ENCODE data around the gene GPI. TPM values are rescaled to one million over a fixed set of nuclear protein-coding genes. Genes with fewer than 3 reads are reported as not detected.

GPI gene
- total and polyA plus RNA-seq, 2 of the 8 experiments (the other 6 are each of a cell fraction or from before 2014, with no cell fraction given): 171 to 360 TPM

GRCh38 chr19:34448191-34448590, 83.2 kb downstream of the GPI start:
- Histone ChIP-seq H2BK15ac (ENCODE audit: low read length) (no peak overlapping the region), H3K9ac (replicated peaks in 1 of 4; ENCODE audit: extremely low read depth in 1 of 4, low read depth in 3 of 4, low read length in 3 of 4) (no peak overlapping the region), H3K23me2 (ENCODE audit: low read depth, low read length) (no peaks in the 10 kb centered on the region), H3K23ac (ENCODE audit: insufficient read length) (no peak overlapping the region), H3K4me1 (replicated peaks in 1 of 4; ENCODE audit: control insufficient read depth in 3 of 4, insufficient read depth in 4 of 4, low read length in 3 of 4) (no peaks in the 10 kb centered on the region), H3K56ac (replicated peaks; ENCODE audit: insufficient read length, low read depth, low read length) (no peak overlapping the region), H4K8ac (ENCODE audit: extremely low read depth, insufficient read depth, low read length) (no peak overlapping the region), H2BK5ac (ENCODE audit: low read depth, low read length) (no peak overlapping the region), H3K4me3 (ENCODE audit: extremely low read depth in 1 of 4, insufficient read depth in 2 of 4, low read depth in 3 of 4, low read length in 4 of 4) (no peak overlapping the region), H3K79me1 (ENCODE audit: low read depth, low read length) (no peaks in the 10 kb centered on the region), H3K36me3 (ENCODE audit: control insufficient read depth in 2 of 4, insufficient read depth in 4 of 4, low read length in 3 of 4) (peaks cover 26 to 93% (median 68%) of the 10 kb centered on the region in 4 experiments), H3K4ac (replicated peaks; ENCODE audit: insufficient read length, low read depth, low read length) (no peak overlapping the region), H4K91ac (replicated peaks; ENCODE audit: insufficient read length, low read length) (no peak overlapping the region), H2AK5ac (ENCODE audit: low read depth, low read length) (no peak overlapping the region), H3K9me3 (ENCODE audit: insufficient read depth in 2 of 2, low read depth in 1 of 2, low read length in 1 of 2) (no peaks in the 10 kb centered on the region), H4K20me1 (replicated peaks in 1 of 2; ENCODE audit: control insufficient read depth in 1 of 2, insufficient read depth in 2 of 2, low read length in 2 of 2) (peaks cover 2 to 9% of the 10 kb centered on the region in 2 experiments), H3K79me2 (ENCODE audit: control insufficient read depth in 1 of 2, insufficient read depth in 2 of 2, low read length in 2 of 2) (peaks cover 0 to 7% of the 10 kb centered on the region in 2 experiments; a peak in 2 of 4 replicates), H2AFZ (ENCODE audit: low read length) (no peak overlapping the region), H3K27me3 (replicated peaks in 1 of 4; ENCODE audit: control insufficient read depth in 3 of 4, extremely low read depth in 1 of 4, insufficient read depth in 3 of 4, low read length in 3 of 4) (no peaks in the 10 kb centered on the region), H2BK20ac (ENCODE audit: low read length) (no peak overlapping the region), H3K4me2 (ENCODE audit: insufficient read depth in 1 of 2, low read depth in 2 of 2, low read length in 2 of 2) (no peak overlapping the region), H3K18ac (ENCODE audit: extremely low read depth, low read length) (no peak overlapping the region), H3K14ac (ENCODE audit: insufficient read length) (no peak overlapping the region), H3K27ac (ENCODE audit: low read depth, low read length) (no peak overlapping the region), H2BK12ac (ENCODE audit: low read depth, low read length) (no peak overlapping the region), H4K5ac (ENCODE audit: insufficient read length, low read depth, low read length) (no peak overlapping the region), H2BK120ac (replicated peaks; ENCODE audit: low read depth, low read length) (no peak overlapping the region)
- FAIRE-seq (no peak), DNase-seq (ENCODE audit: low read depth in 1 of 2, low spot score in 2 of 2) (no peak)
- ChIA-PET POLR2A (ENCODE audit: partially characterized antibody) (interaction anchor here (0.6 to 0.7 kb wide), 2 partner anchors 10 to 11 kb away, joined by 3 to 4 read pairs; no protein-coding TSS in a partner anchor), CTCF (ENCODE audit: partially characterized antibody) (interaction anchor here (0.9 to 1.4 kb wide), 3 partner anchors 16 to 23 kb away, joined by 3 to 4 read pairs (median 4); no protein-coding TSS in a partner anchor)
- 91% methylated on average over 3 of the region's 3 CpGs; no CpG with 5 or more reads in 1 of the 2 experiments for WGBS, 2 experiments (ENCODE audit: extremely low coverage in 1 of 2, insufficient coverage in 1 of 2, insufficient read length in 1 of 2, insufficient replicate concordance in 2 of 2, low coverage in 1 of 2, low lambda C conversion rate in 2 of 2, missing lambda C conversion rate in 1 of 2)
- TF ChIP-seq BRCA1 (IDR thresholded peaks at IDR 0.05; ENCODE audit: low read depth, low read length): no peak
- no peak for TF ChIP-seq SIX5 (IDR thresholded peaks at IDR 0.05; ENCODE audit: low read depth, low read length)
- TF ChIP-seq NANOG (IDR thresholded peaks at IDR 0.05; ENCODE audit: insufficient read depth, low read depth, low read length, poor library complexity, severe bottlenecking): no peak
- no peak for TF ChIP-seq NRF1 (IDR thresholded peaks at IDR 0.05; ENCODE audit: low read depth, low read length)
- no peak for TF ChIP-seq YY1 (IDR thresholded peaks at IDR 0.05; ENCODE audit: low read depth, low read length)
- TF ChIP-seq CBX5 (IDR thresholded peaks at IDR 0.05; ENCODE audit: low read depth, low read length): no peak
- TF ChIP-seq ASH2L (IDR thresholded peaks at IDR 0.05; ENCODE audit: low read length): no peak
- TF ChIP-seq POLR2A (IDR thresholded peaks at IDR 0.05; ENCODE audit: control extremely low read depth in 1 of 2, low read depth in 2 of 2, low read length in 2 of 2): no peak
- no peak for TF ChIP-seq PHF8 (conservative IDR thresholded peaks at IDR 0.05; ENCODE audit: low read depth, low read length)
- TF ChIP-seq TAF1 (IDR thresholded peaks at IDR 0.05; ENCODE audit: low read depth, low read length): no peak
- TF ChIP-seq POU5F1 (IDR thresholded peaks at IDR 0.05; ENCODE audit: low read depth, low read length): no peak
- no peak for TF ChIP-seq SIN3A (conservative IDR thresholded peaks at IDR 0.05 in 1 of 2, IDR thresholded peaks at IDR 0.05 in 1 of 2; ENCODE audit: low read depth in 1 of 2, low read length in 2 of 2)
